IPS DF 4.7 (cell line): Measurements from ENCODE around the gene DOK4.

ENCODE experiments used
- DNase-seq: peaks from one replicate; pipeline ENCODE4 v3.0.0-alpha.2; 2013; ENCODE audit warnings: low spot score; ENCODE audit errors: extremely low read depth

The DOK4 gene

GRCh38 chr16:57478396-57479204 lies 7.7 kb downstream of the DOK4 start:
- DNase-seq, result no peak

GRCh38 chr16:57477531-57478202 lies 8.6 kb downstream of the DOK4 start:
- DNase-seq, result no peak

GRCh38 chr16:57476546-57477410 lies 9.5 kb downstream of the DOK4 start:
- no peak for DNase-seq

- peak; percentile 87 for DNase-seq
Measured at GRCh38 chr16:57475711-57476339, 10.5 kb downstream of the DOK4 start.

GRCh38 chr16:57474671-57475661 lies 11.3 kb downstream of the DOK4 start:
- DNase-seq, result no peak

- DNase-seq, result no peak
Measured at GRCh38 chr16:57473906-57474305, 12.4 kb downstream of the DOK4 start.

- DNase-seq, result no peak
Measured at GRCh38 chr16:57473176-57473840, 13.0 kb downstream of the DOK4 start.

GRCh38 chr16:57472665-57473060 lies 13.6 kb downstream of the DOK4 start:
- DNase-seq, result no peak

GRCh38 chr16:57471852-57472664 lies 14.2 kb downstream of the DOK4 start:
- DNase-seq, result no peak

GRCh38 chr16:57471209-57471608 lies 15.1 kb downstream of the DOK4 start:
- no peak for DNase-seq

- DNase-seq, result no peak
Measured at GRCh38 chr16:57470711-57471110, 15.6 kb downstream of the DOK4 start.

GRCh38 chr16:57469917-57470470 lies 16.3 kb downstream of the DOK4 start:
- DNase-seq, result no peak

GRCh38 chr16:57469046-57469445 lies 17.2 kb downstream of the DOK4 start:
- DNase-seq, result no peak

GRCh38 chr16:57468346-57468745 lies 17.9 kb downstream of the DOK4 start:
- no peak for DNase-seq

GRCh38 chr16:57464523-57464922 lies 21.8 kb downstream of the DOK4 start:
- no peak for DNase-seq

- DNase-seq, result no peak
Measured at GRCh38 chr16:57462978-57463362, 23.3 kb downstream of the DOK4 start.

GRCh38 chr16:57462209-57462977 lies 23.9 kb downstream of the DOK4 start, which contains the start of gene POLR2C:
TSS of gene POLR2C (plus strand) at chr16:57462679. CDS start at chr16:57462725, 46 bp downstream.
- no peak for DNase-seq

- DNase-seq, result no peak
Measured at GRCh38 chr16:57452021-57452420, 34.3 kb downstream of the DOK4 start.
